CD4-positive, alpha-beta memory T cell (primary cell): ENCODE data around the gene RASL12. TPM values are rescaled to one million over a fixed set of nuclear protein-coding genes. Genes with fewer than 3 reads are reported as not detected.
"Not testable (repeated sequence)": the region's sequence is repeated elsewhere in the genome, so short reads cannot be mapped to it uniquely, and the experiment has no call there.

ENCODE experiments used
- CTCF ChIA-PET: fragments of 350-600 bp; sonication (Branson Sonifier 250); formaldehyde crosslinking; loops from one replicate; lab custom pipeline; 2021; ENCODE audit warnings: inconsistent platforms; ENCODE audit not compliant: partially characterized antibody; lab: Charles Lee
- POLR2A ChIA-PET: fragments of 350-600 bp; sonication (Branson Sonifier 250); formaldehyde crosslinking; loops from one replicate; lab custom pipeline; 2021; ENCODE audit not compliant: partially characterized antibody; lab: Charles Lee
- DNase-seq, 5 donors: peaks; one replicate each; pipeline versions ENCODE4 v3.0.0 to v3.0.0-alpha.2; 2020 to 2022; ENCODE audit warnings: mixed read lengths in 1 of 5
- H3K27ac ChIP-seq: one replicate; pipeline ENCODE4 v1.7.0; 2013; ENCODE audit warnings: low read depth, low read length
- H3K27me3 ChIP-seq: 2 replicates; pipeline ENCODE4 v1.7.0; 2013; ENCODE audit warnings: mild to moderate bottlenecking, low read length, moderate library complexity; ENCODE audit not compliant: insufficient read depth
- H3K36me3 ChIP-seq: 2 replicates; pipeline ENCODE4 v1.7.0; 2013; ENCODE audit warnings: mild to moderate bottlenecking, low read length, moderate library complexity; ENCODE audit not compliant: insufficient read depth
- H3K4me1 ChIP-seq: 2 replicates; pipeline ENCODE4 v1.7.0; 2013; ENCODE audit warnings: mild to moderate bottlenecking, low read length, moderate library complexity; ENCODE audit not compliant: insufficient read depth
- H3K4me3 ChIP-seq, 2 donors: one replicate each; pipeline ENCODE4 v1.7.0; 2013; ENCODE audit warnings: low read length in 2 of 2, mild to moderate bottlenecking in 1 of 2
- H3K9me3 ChIP-seq, 2 donors: one replicate each; pipeline ENCODE4 v1.7.0; 2013; ENCODE audit warnings: low read length in 2 of 2, control low read depth in 1 of 2; ENCODE audit not compliant: control insufficient read depth in 1 of 2
- H3K27ac Mint-ChIP-seq, 7 donors: one replicate each; pipeline ENCODE4 v1.8.0; 2020 to 2021; ENCODE audit warnings: mixed read lengths in 7 of 7, mild to moderate bottlenecking in 6 of 7, inconsistent platforms in 3 of 7, moderate library complexity in 3 of 7
- H3K27me3 Mint-ChIP-seq, 2 donors: one replicate each; pipeline ENCODE4 v1.8.0; 2020 to 2021; ENCODE audit warnings: mixed read lengths in 2 of 2
- H3K36me3 Mint-ChIP-seq, 2 donors: one replicate each; pipeline ENCODE4 v1.8.0; 2020 to 2021; ENCODE audit warnings: mixed read lengths in 2 of 2, inconsistent platforms in 1 of 2, mild to moderate bottlenecking in 1 of 2
- H3K4me1 Mint-ChIP-seq, 4 donors: one replicate each; pipeline ENCODE4 v1.8.0; 2020 to 2021; ENCODE audit warnings: mixed read lengths in 4 of 4, mild to moderate bottlenecking in 1 of 4
- H3K4me3 Mint-ChIP-seq, 8 donors: one replicate each; pipeline ENCODE4 v1.8.0; 2020 to 2021; ENCODE audit warnings: mixed read lengths in 8 of 8, mild to moderate bottlenecking in 7 of 8, moderate library complexity in 6 of 8, inconsistent platforms in 3 of 8
- H3K9me3 Mint-ChIP-seq, 8 donors: one replicate each; pipeline ENCODE4 v1.8.0; 2020 to 2021; ENCODE audit warnings: mixed read lengths in 8 of 8, mild to moderate bottlenecking in 5 of 8, inconsistent platforms in 3 of 8, moderate library complexity in 1 of 8
- intact Hi-C: fragments of 100-400 bp; cut with micrococcal nuclease; formaldehyde crosslinking; loops from one replicate; pipeline ENCODE4 v1.15.1; 2023
- polyA plus RNA-seq, 2 donors: library from polyadenylated mRNA; unstranded; fragments of 300-500 nt; fragmentation: Illumina TruSeq; gene quantifications; one replicate each; pipeline ENCODE4 v1.2.3, GENCODE V29; 2021
- total RNA-seq, 2 experiments: library from RNA; stranded (reverse); gene quantifications; one replicate each; pipeline ENCODE4 v1.2.3, GENCODE V29; 2021

The RASL12 gene
- total and polyA plus RNA-seq, 4 experiments from 2014 or later: not detected

DNA sequence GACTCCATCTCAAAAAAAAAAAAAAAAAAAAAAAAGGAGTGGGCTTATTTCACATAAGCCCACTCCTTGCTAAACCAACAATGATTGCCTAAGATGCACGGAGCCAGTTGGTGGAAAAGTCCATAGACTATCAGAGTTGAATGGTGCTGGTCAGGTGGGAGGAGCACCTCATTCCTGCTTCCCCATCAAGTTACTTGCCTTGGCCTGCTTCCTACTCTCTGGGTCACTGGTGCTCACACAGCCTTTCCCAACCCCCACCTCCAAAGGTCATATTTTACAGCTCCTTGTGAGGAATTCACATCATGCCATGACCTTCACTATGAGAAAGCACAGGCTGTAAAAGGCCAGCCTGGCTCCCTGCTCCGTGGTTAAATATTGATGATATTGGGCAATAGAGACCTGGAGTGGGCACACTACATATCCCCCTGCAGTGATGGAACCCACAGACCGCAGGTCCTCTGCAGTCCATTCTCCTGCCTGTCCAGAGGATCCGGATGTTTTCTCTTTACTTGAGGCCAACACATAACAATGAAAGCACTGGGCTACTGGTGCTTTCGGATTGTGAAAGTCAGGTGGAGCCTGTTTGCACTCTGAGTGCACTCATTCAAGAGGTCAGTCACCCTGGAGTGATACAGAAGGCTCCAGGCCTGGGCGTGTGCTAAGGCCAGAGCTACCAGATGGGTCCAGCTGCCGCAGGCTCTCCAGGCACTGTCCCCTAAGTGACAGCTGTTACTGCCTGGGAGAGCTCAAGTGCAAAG lies 22.9 kb downstream of the RASL12 start, which contains the start of gene SLC51B:
Gene SLC51B, plus strand, starts transcription at position 664 of the 758 bp plus-strand sequence. CDS start 4,618 bp downstream, outside the sequence.
- ChIA-PET POLR2A (no interaction called here), CTCF (interaction anchor here (0.7 kb wide), 1 partner anchor 991 kb away, joined by 5 read pairs; no protein-coding TSS in a partner anchor)
- no peak for DNase-seq
- Histone ChIP-seq H3K36me3 (no peaks in the 10 kb centered on the region), H3K27ac (no peak within 1 kb of the TSS), H3K9me3 (no peaks in the 10 kb centered on the region), H3K4me3 (no peak within 1 kb of the TSS), H3K4me1 (peaks cover 10% of the 10 kb centered on the region), H3K27me3 (no peaks in the 10 kb centered on the region)
- intact Hi-C loops: no loop called here
- peaks cover 5 to 8% of the 10 kb centered on the region in 2 donors for H3K27me3 Mint-ChIP-seq
- peaks cover 1 to 10% (median 6%) of the 10 kb centered on the region in 4 donors for H3K4me1 Mint-ChIP-seq
- no peak within 1 kb of the TSS for H3K4me3 Mint-ChIP-seq
- H3K9me3 Mint-ChIP-seq: no peaks in the 10 kb centered on the region
- H3K27ac Mint-ChIP-seq: no peak within 1 kb of the TSS
- no peaks in the 10 kb centered on the region for H3K36me3 Mint-ChIP-seq

- H3K4me3 ChIP-seq, H3K27ac Mint-ChIP-seq, intact Hi-C loops, H3K9me3 ChIP-seq, H3K4me3 Mint-ChIP-seq, H3K27me3 ChIP-seq, H3K4me1 Mint-ChIP-seq, H3K27ac ChIP-seq, H3K36me3 ChIP-seq, H3K27me3 Mint-ChIP-seq, H3K36me3 Mint-ChIP-seq, DNase-seq, H3K9me3 Mint-ChIP-seq, H3K4me1 ChIP-seq, POLR2A ChIA-PET: not testable (repeated sequence)
- CTCF ChIA-PET: interaction anchor here (0.7 kb wide), 1 partner anchor 992 kb away, joined by 5 read pairs; no protein-coding TSS in a partner anchor
These were observed 23.6 kb downstream of the RASL12 start for GRCh38 chr15:65044218-65044617.

DNA sequence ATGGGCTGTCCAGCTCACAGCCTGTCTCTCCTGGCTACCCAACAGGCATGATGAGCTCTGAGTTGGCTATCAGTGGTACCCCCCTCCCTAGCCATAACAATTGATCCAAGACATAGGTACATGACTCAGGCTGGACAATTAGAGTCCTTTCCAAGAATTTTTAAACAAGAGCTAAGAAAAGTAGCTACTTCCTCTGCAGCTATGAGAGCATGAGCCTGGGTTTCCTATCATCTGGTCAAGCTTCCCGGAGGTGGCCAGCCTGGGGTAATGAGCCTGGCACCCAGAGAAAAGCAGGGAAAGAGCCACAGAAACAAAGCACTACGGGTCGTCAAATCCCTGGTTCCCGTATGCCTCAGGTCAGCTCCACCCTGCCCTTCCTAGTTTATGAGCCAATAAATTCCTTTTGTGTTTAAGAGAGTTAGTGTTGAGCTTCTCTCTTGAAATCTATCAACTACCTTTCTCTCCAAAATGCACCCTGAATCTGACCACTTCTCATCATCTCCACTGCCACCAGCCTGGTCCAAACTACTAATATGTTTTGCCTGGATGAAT lies 24.9 kb downstream of the RASL12 start:
- ChIA-PET CTCF (interaction anchor here (1.2 kb wide), 1 partner anchor 9 kb away, joined by 3 read pairs; no protein-coding TSS in a partner anchor), POLR2A (no interaction called here)
- no peak overlapping the region for H3K27ac ChIP-seq
- intact Hi-C loops: no loop called here
- no peaks in the 10 kb centered on the region for H3K36me3 ChIP-seq
- no peaks in the 10 kb centered on the region for H3K9me3 Mint-ChIP-seq
- DNase-seq: no peak
- no peak overlapping the region for H3K27ac Mint-ChIP-seq
- H3K4me3 ChIP-seq: no peak overlapping the region
- H3K36me3 Mint-ChIP-seq: no peaks in the 10 kb centered on the region
- no peaks in the 10 kb centered on the region for H3K9me3 ChIP-seq
- no peaks in the 10 kb centered on the region for H3K4me1 Mint-ChIP-seq
- no peaks in the 10 kb centered on the region for H3K27me3 ChIP-seq
- no peak overlapping the region for H3K4me3 Mint-ChIP-seq
- H3K27me3 Mint-ChIP-seq: peaks cover 5 to 6% of the 10 kb centered on the region in 2 donors
- H3K4me1 ChIP-seq: no peaks in the 10 kb centered on the region

GRCh38 chr15:65041787-65042186 lies 26.0 kb downstream of the RASL12 start:
- Mint-ChIP-seq H3K4me3 (no peak overlapping the region), H3K27me3 (peaks cover 5 to 6% of the 10 kb centered on the region in 2 donors), H3K4me1 (no peaks in the 10 kb centered on the region), H3K36me3 (no peaks in the 10 kb centered on the region), H3K9me3 (no peaks in the 10 kb centered on the region), H3K27ac (no peak overlapping the region)
- Histone ChIP-seq H3K27ac (no peak overlapping the region), H3K4me3 (no peak overlapping the region), H3K36me3 (no peaks in the 10 kb centered on the region), H3K27me3 (no peaks in the 10 kb centered on the region), H3K9me3 (no peaks in the 10 kb centered on the region), H3K4me1 (no peaks in the 10 kb centered on the region)
- CTCF ChIA-PET: no interaction called here
- no peak for DNase-seq
- intact Hi-C loops: no loop called here
- POLR2A ChIA-PET: no interaction called here

GRCh38 chr15:65040461-65040860 lies 27.3 kb downstream of the RASL12 start:
- Histone ChIP-seq H3K27ac (no peak overlapping the region), H3K9me3 (no peaks in the 10 kb centered on the region), H3K27me3 (no peaks in the 10 kb centered on the region), H3K4me1 (no peaks in the 10 kb centered on the region), H3K36me3 (no peaks in the 10 kb centered on the region), H3K4me3 (no peak overlapping the region)
- no peak overlapping the region for H3K27ac Mint-ChIP-seq
- H3K27me3 Mint-ChIP-seq: peaks cover 5 to 6% of the 10 kb centered on the region in 2 donors
- DNase-seq: no peak
- intact Hi-C loops: no loop called here
- H3K4me1 Mint-ChIP-seq: no peaks in the 10 kb centered on the region
- no peak overlapping the region for H3K4me3 Mint-ChIP-seq
- H3K9me3 Mint-ChIP-seq: no peaks in the 10 kb centered on the region
- ChIA-PET CTCF (no interaction called here), POLR2A (no interaction called here)
- H3K36me3 Mint-ChIP-seq: no peaks in the 10 kb centered on the region

- no peaks in the 10 kb centered on the region for H3K27me3 ChIP-seq
- no peak overlapping the region for H3K27ac ChIP-seq
- ChIA-PET CTCF (no interaction called here), POLR2A (no interaction called here)
- H3K4me1 Mint-ChIP-seq: peaks cover 0 to 2% (median under 1%) of the 10 kb centered on the region in 4 donors
- H3K27ac Mint-ChIP-seq: no peak overlapping the region
- no peaks in the 10 kb centered on the region for H3K36me3 ChIP-seq
- no peaks in the 10 kb centered on the region for H3K9me3 ChIP-seq
- no peak overlapping the region for H3K4me3 Mint-ChIP-seq
- no peak overlapping the region for H3K4me3 ChIP-seq
- no peaks in the 10 kb centered on the region for H3K4me1 ChIP-seq
- peaks cover 4 to 5% of the 10 kb centered on the region in 2 donors for H3K27me3 Mint-ChIP-seq
- H3K36me3 Mint-ChIP-seq: no peaks in the 10 kb centered on the region
- DNase-seq: no peak
- intact Hi-C loops: no loop called here
- H3K9me3 Mint-ChIP-seq: no peaks in the 10 kb centered on the region
These were observed 29.0 kb downstream of the RASL12 start for GRCh38 chr15:65038836-65039235.

GRCh38 chr15:65038428-65038827 lies 29.4 kb downstream of the RASL12 start:
- ChIA-PET CTCF (no interaction called here), POLR2A (no interaction called here)
- H3K27me3 ChIP-seq: no peaks in the 10 kb centered on the region
- Mint-ChIP-seq H3K27ac (no peak overlapping the region), H3K9me3 (no peaks in the 10 kb centered on the region), H3K4me3 (no peak overlapping the region), H3K4me1 (peaks cover 2 to 6% (median 4%) of the 10 kb centered on the region in 4 donors), H3K36me3 (no peaks in the 10 kb centered on the region), H3K27me3 (peaks cover 5 to 6% of the 10 kb centered on the region in 2 donors)
- H3K27ac ChIP-seq: no peak overlapping the region
- intact Hi-C loops: no loop called here
- no peak overlapping the region for H3K4me3 ChIP-seq
- no peaks in the 10 kb centered on the region for H3K36me3 ChIP-seq
- peaks cover 2% of the 10 kb centered on the region for H3K4me1 ChIP-seq
- H3K9me3 ChIP-seq: no peaks in the 10 kb centered on the region
- DNase-seq: no peak
